Testis (tissue), 5 donors: Measurements from ENCODE around the gene ATL3. TPM values are rescaled to one million over a fixed set of nuclear protein-coding genes. Genes with fewer than 3 reads are reported as not detected.
A peak's percentile ranks its signal among the peaks of the same experiment; 100 is the strongest.

ENCODE experiments used
- DNase-seq: peaks from one replicate; pipeline ENCODE4 v3.0.0-alpha.2; 2019
- H3K27ac ChIP-seq, 2 donors: fragments of 200-600 bp; sonication (generic); one replicate each; pipeline ENCODE4 v1.5.1; 2019
- H3K27me3 ChIP-seq: fragments of 200-600 bp; sonication (generic); one replicate; pipeline ENCODE4 v1.5.1; 2019
- H3K36me3 ChIP-seq: fragments of 200-600 bp; sonication (generic); one replicate; pipeline ENCODE4 v1.5.1; 2017; ENCODE audit warnings: low read depth; ENCODE audit errors: missing control alignments
- H3K4me1 ChIP-seq: fragments of 200-600 bp; sonication (generic); one replicate; pipeline ENCODE4 v1.5.1; 2019
- H3K4me3 ChIP-seq, 2 donors: fragments of 200-600 bp; sonication (generic); one replicate each; pipeline ENCODE4 v1.5.1; 2017 to 2019
- H3K9me3 ChIP-seq: fragments of 200-600 bp; sonication (generic); one replicate; pipeline ENCODE4 v1.5.1; 2017
- CTCF ChIP-seq, 3 experiments: fragments of 450-650 bp in 2 of 3; fragments of 200-600 bp in 1 of 3; sonication (generic) in 1 of 3; IDR thresholded peaks; one replicate each; pipeline ENCODE4 v1.5.1; 2016 to 2019; ENCODE audit warnings: antibody characterized with exemption in 3 of 3, mild to moderate bottlenecking in 2 of 3, moderate library complexity in 1 of 3
- POLR2A ChIP-seq: fragments of 450-650 bp; IDR thresholded peaks from one replicate; pipeline ENCODE4 v1.6.1; 2017; ENCODE audit warnings: antibody characterized with exemption, mild to moderate bottlenecking, moderate library complexity
- WGBS, 2 donors: methylation state at CpG; one replicate each; pipeline ENCODE4 v1.1.5; 2018; 5-methylcytosine and 5-hydroxymethylcytosine counted together
- intact Hi-C: fragments of 100-400 bp; cut with DNase I; formaldehyde crosslinking; loops from one replicate; pipeline ENCODE4 v1.15.1; 2023; ENCODE audit warnings: low total_unique reads
- long read RNA-seq, 2 donors: transcript quantifications; one replicate each; lab custom pipeline, GENCODE V29; 2026
- polyA plus RNA-seq: library from polyadenylated mRNA; stranded (reverse); fragments of 350-450 nt; fragmentation: Illumina TruSeq; extraction: RNeasy Lipid Tissue Mini Kit (QIAGEN cat#74804); gene quantifications from one replicate; pipeline ENCODE4 v1.2.3, GENCODE V29; 2014; ENCODE audit warnings: low read depth, low replicate concordance; ENCODE audit not compliant: insufficient read depth
- total RNA-seq, 2 donors: library from RNA; depleted of rRNA; stranded (reverse); fragments of >200 nt; gene quantifications; one replicate each; pipeline ENCODE4 v1.2.3, GENCODE V29; 2016

Gene ATL3
- total RNA-seq (10 to 100 TPM; 51.1 to 63.9 TPM), polyA plus RNA-seq (66.4 TPM)
- long read RNA-seq, donor 1, full-length matches to known transcripts: 3 of 8 reads
- long read RNA-seq, donor 1, partial matches to known transcripts: 5 of 8 reads
- long read RNA-seq, donor 1, other reads (novel, unspliced or antisense): 0 of 8 reads
- long read RNA-seq, donor 2, full-length matches to known transcripts: 3 of 3 reads
- long read RNA-seq, donor 2, partial matches to known transcripts: 0 of 3 reads
- long read RNA-seq, donor 2, other reads (novel, unspliced or antisense): 0 of 3 reads

- intact Hi-C loops: no loop called here
- DNase-seq: peak; percentile 99
- TF ChIP-seq CTCF (IDR thresholded peaks at IDR 0.05): peak in 1 of 3 experiments; percentile 15
- TF ChIP-seq POLR2A: no peak
- peaks cover 16% of the 10 kb centered on the region for H3K4me1 ChIP-seq
- H3K27ac ChIP-seq: peak within 1 kb of the TSS; percentile 99
- no peaks in the 10 kb centered on the region for H3K36me3 ChIP-seq
- H3K4me3 ChIP-seq: peak within 1 kb of the TSS; percentile 88 to 94
- no peaks in the 10 kb centered on the region for H3K27me3 ChIP-seq
- H3K9me3 ChIP-seq: no peaks in the 10 kb centered on the region
- WGBS, 2 donors: 11 to 27% methylated on average over 24 to 68 of the region's 69 CpGs
Measured at GRCh38 chr11:63671322-63672155, at the start of gene ATL3. TSS of gene ATL3 (minus strand) at chr11:63671376. CDS start at chr11:63671335, 41 bp downstream.

- TF ChIP-seq CTCF (IDR thresholded peaks at IDR 0.05): no peak
- no peak for TF ChIP-seq POLR2A
Measured at GRCh38 chr11:63720611-63721010, 49.4 kb upstream of the ATL3 start.

GRCh38 chr11:63719987-63720386 lies 48.8 kb upstream of the ATL3 start:
- WGBS, 2 donors: 51 to 59% methylated on average over 2 of the region's 2 CpGs
- DNase-seq: no peak
- no peak overlapping the region for H3K27ac ChIP-seq
- TF ChIP-seq CTCF (IDR thresholded peaks at IDR 0.05) (no peak), POLR2A (no peak)
- H3K9me3 ChIP-seq: no peaks in the 10 kb centered on the region
- no peak overlapping the region for H3K4me3 ChIP-seq
- intact Hi-C loops: no loop called here
- no peaks in the 10 kb centered on the region for H3K4me1 ChIP-seq
- no peaks in the 10 kb centered on the region for H3K27me3 ChIP-seq
- no peaks in the 10 kb centered on the region for H3K36me3 ChIP-seq

More at GRCh38 chr11:63720611-63721010, 49.4 kb upstream of the ATL3 start:
- Histone ChIP-seq H3K4me3 (no peak overlapping the region), H3K4me1 (no peaks in the 10 kb centered on the region), H3K27ac (no peak overlapping the region), H3K36me3 (no peaks in the 10 kb centered on the region), H3K9me3 (no peaks in the 10 kb centered on the region), H3K27me3 (no peaks in the 10 kb centered on the region)
- DNase-seq: no peak
- 94 to 100% methylated on average over 3 of the region's 3 CpGs for WGBS, 2 donors
- intact Hi-C loops: no loop called here

GRCh38 chr11:63719001-63719400 lies 47.8 kb upstream of the ATL3 start:
- H3K36me3 ChIP-seq: no peaks in the 10 kb centered on the region
- no peaks in the 10 kb centered on the region for H3K4me1 ChIP-seq
- no peak overlapping the region for H3K27ac ChIP-seq
- H3K4me3 ChIP-seq: no peak overlapping the region
- H3K9me3 ChIP-seq: no peaks in the 10 kb centered on the region
- TF ChIP-seq POLR2A (no peak), CTCF (IDR thresholded peaks at IDR 0.05) (no peak)
- intact Hi-C loops: no loop called here
- DNase-seq: no peak
- WGBS, 2 donors: 82 to 86% methylated on average over 1 of the region's 1 CpG
- no peaks in the 10 kb centered on the region for H3K27me3 ChIP-seq
